Fibroblast of skin of right biceps (primary cell): ENCODE data around the gene NCF1.
"Not testable (repeated sequence)": the region's sequence is repeated elsewhere in the genome, so short reads cannot be mapped to it uniquely, and the experiment has no call there.

Experiments
- DNase-seq: peaks from one replicate; pipeline ENCODE4 v3.0.0-alpha.2; 2013

Gene NCF1

DNA sequence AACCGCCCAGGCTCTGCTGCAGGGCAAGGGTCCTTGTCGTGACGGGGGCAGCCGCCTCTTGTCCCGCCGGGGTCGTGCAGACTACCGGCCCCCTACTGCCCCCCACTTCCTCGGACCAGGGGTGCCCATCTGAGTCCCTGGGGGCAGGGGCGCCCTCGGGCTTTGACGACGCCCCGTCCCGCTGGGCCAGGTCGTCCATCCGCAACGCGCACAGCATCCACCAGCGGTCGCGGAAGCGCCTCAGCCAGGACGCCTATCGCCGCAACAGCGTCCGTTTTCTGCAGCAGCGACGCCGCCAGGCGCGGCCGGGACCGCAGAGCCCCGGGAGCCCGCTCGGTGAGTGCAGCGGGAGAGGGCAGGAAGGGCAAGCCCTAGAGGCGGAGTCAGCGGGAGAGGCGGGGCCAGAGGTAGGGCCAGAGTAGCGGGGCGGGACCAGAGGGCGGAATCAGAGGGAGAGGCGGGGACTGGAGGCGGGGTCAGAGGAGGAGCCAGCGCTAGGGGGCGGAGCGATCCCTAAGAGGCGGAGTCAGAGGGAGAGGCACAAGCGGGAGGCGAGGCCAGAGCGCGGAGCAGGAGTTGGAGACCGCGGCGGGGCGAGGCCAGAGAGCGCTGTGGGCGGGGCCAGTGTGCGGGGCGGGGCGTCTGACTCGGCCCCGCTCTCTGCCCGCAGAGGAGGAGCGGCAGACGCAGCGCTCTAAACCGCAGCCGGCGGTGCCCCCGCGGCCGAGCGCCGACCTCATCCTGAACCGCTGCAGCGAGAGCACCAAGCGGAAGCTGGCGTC is 14.7 kb downstream of the NCF1 start:
- DNase-seq: peak; percentile 83

DNA sequence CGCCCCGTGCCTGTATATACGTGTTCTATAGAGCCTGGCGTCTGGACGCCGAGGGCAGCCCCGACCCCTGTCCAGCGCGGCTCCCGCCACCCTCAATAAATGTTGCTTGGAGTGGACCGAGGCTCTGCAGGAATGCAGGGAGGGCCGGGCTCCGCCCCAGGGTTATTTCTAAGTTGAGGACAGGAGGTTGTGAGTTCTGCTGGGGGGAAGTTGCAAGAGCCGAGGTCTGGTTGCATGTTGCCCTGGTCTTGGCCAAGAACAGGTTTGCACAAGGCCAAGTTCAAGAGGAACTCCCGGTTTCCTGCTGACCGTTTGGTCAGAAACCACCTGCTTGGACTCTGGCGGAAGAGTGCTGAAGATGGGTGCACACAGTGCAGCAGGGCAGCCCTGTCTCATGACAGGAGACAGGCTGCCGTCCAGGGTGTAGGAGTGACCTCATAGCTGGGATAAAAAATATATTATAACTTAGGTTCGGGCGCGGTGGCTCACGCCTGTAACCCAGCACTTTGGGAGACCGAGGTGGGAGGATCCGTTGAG is 15.5 kb downstream of the NCF1 start:
- DNase-seq: not testable (repeated sequence)

DNA sequence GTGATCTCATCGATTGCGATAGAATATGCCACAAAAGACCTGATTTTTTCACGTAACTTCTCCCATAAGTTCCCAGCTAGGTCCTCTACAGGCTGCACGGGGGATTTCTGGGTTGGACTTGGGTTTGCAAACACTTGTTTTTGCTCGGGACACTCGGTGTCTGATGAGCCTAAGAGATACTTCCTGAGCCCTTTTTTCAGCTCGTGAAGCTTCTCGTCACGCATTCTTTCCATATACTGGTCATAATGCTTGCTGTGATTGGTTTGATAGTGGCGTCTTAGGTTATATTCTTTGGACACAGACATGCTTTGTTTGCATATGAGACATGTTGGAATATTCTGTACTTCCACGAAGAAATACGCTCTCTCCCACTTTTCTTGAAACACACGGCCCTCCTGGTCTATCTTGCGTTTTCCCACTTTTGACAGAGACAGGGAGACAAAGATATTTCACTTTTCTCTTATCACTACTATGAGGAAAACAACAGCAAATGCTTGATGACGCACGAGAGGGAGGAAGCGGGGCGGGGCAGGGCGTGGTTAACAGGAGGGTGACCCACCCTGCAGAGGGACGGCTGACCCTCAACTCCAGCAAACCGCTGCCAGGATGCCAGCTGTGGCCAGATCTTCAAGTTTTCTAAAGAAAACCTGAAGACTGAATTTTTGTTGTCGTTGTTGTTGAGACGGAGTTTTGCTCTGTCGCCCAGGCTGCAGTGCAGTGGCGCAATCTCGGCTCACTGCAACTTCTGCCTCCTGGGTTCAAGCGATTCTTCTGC is 24.2 kb downstream of the NCF1 start:
- not testable (repeated sequence) for DNase-seq

DNA sequence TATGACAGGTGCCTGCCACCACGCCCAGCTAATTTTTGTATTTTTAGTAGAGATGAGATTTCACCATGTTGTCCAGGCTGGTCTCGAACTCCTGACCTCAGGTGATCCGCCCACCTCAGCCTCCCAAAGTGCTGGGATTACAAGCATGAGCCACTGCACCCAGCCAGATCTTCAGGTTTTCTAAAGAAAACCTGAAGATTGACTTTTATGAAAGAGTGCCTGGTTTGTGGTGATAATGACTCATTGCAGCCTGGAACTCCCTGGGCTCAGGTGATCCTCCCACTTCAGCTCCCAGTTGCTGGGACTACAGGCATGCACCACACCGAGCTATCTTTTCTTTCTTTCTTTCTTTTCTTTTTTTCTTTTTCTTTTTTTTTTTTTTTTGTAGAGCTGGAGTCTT is 24.8 kb downstream of the NCF1 start:
- not testable (repeated sequence) for DNase-seq

DNA sequence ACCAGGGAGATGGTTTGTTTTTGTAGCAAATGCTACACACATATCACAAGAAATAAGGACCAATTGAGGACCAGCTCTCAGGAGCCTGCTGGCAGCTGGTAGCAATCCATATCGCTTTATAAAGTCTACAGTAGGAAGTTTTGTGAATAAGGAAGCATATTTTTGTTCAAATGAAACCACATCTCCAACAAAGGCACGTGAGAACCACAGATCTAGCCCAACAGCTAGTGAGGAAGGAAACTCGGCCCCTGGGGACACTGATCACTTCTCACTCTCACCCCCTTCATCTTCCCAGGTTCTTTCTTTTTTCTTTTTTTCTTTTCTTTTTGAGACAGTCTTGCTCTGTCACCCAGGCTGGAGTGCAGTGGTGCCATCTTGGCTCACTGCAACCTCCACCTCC is 42.1 kb downstream of the NCF1 start:
- not testable (repeated sequence) for DNase-seq

DNA sequence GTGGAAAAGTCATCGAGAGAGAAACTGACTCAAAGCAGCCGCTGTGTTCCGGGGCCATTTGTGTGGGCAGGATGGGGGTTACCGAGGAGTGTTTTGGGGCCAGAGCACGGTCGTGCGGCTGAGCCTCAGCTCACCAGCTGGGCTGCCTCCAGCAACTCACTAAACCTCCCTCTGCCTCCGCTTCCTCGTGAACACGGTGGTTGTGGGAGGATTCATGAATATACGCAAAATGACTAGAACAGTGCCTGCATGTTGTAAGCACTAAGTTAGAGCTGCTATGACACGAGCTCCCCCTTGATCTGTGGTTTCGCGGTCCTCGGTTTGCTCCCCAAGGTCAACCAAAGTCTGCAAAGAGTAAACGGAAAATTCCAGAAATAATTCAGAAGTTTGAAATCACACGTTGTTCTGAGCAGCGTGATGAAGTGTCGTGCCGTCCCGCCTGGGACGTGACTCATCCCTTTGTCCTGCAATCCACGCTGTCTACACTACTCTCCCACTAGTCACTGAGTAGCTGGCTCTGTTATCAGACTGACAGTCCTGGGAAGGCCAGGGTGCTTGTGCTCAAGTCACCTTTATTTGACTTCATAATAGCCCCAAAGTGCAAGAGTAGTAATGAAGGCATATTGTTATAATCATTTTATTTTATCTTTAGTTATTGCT is 46.5 kb downstream of the NCF1 start:
- DNase-seq: not testable (repeated sequence)

DNA sequence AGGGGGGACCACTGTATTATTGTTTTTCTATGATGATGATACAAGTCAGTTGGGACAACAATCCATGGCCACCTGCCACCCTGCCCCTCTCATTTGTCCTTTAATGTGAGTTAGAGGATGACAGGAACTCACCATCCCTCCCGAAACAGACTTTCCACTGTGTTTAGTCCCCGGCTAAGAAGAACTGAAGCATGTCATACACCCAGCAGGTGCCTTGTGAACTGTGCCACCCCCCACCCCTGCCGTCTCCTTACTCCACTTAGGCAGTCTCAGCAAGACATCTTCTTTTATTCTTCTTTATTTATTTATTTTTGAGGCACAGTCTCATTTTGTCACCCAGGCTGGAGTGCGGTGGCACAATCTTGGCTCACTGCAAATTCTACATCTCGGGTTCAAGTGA is 47.4 kb downstream of the NCF1 start:
- not testable (repeated sequence) for DNase-seq

DNA sequence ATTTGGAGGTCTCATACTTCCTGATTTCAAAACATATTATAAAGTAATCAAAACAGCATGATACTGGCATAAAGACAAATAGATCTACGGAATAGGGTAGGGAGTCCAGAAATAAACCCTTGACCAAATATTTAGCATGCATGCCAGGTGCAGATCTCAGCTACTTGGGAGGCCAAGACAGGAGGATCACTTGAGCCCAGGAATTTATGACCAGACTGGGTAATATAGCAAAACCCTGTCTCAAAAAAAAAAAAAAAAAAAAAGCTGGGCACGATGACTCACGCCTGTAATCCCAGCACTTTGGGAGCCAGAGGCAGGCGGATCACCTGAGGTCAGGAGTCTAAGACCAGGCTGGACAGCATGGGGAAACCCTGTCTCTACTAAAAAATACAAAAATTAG is 56.1 kb downstream of the NCF1 start:
- DNase-seq: not testable (repeated sequence)

DNA sequence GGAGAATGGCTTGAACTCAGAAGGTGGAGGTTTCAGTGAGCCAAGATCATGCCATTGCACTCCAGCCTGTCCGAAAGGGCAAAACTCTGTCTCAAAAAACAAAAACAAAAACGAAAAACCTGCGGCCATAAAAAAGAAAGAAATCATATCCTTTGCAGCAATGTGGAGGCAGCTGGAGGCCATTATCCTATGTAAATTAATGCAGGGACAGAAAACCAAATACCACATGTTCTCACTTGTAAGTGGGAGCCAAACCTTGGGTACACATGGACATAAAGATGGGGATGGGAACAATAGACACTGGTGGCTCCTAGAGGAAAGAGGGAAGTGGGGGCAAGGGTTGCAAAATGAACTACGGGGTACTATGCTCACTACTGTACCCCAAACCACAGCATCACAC is 56.6 kb downstream of the NCF1 start:
- DNase-seq: not testable (repeated sequence)
